Measurements from ENCODE around the gene MYO1D. TPM values are rescaled to one million over a fixed set of nuclear protein-coding genes. Genes with fewer than 3 reads are reported as not detected.

MYO1D gene
- total and polyA plus RNA-seq, 4 donors, result 22.0 to 75.8 (median 61.4) TPM

- Histone ChIP-seq H3K36me3 (ENCODE audit: control insufficient read depth in 4 of 4, insufficient read depth in 4 of 4, low read length in 4 of 4) (peaks cover 30 to 44% (median 33%) of the 10 kb centered on the region in 4 donors), H3K4me1 (ENCODE audit: control insufficient read depth in 5 of 5, insufficient read depth in 5 of 5, low read length in 5 of 5) (peaks cover 0 to 1% (median 0%) of the 10 kb centered on the region in 5 donors), H3K4me3 (no peak overlapping the region), H3K27me3 (ENCODE audit: control insufficient read depth in 3 of 3, insufficient read depth in 3 of 3, low read length in 2 of 3) (no peaks in the 10 kb centered on the region), H3K9me3 (ENCODE audit: control insufficient read depth in 4 of 4, insufficient read depth in 3 of 4, low read length in 3 of 4) (no peaks in the 10 kb centered on the region), H3K9ac (ENCODE audit: insufficient read depth in 1 of 2, low read length in 2 of 2) (no peak overlapping the region), H3K27ac (ENCODE audit: low read depth in 1 of 2, low read length in 1 of 2) (no peak overlapping the region)
- no peak for ATAC-seq (ENCODE audit: insufficient read depth, low FRiP score)
- DNase-seq, result no peak
- 93 to 94% methylated on average over 3 of the region's 3 CpGs for WGBS, 2 donors
- no peak for TF ChIP-seq CTCF (IDR thresholded peaks at IDR 0.05; ENCODE audit: control extremely low read depth, extremely low read depth)
These were observed 413.6 kb downstream of the MYO1D start for GRCh38 chr17:32463304-32463703.

- Histone ChIP-seq H3K9me3 (ENCODE audit: control insufficient read depth in 4 of 4, insufficient read depth in 3 of 4, low read length in 3 of 4) (no peaks in the 10 kb centered on the region), H3K27ac (ENCODE audit: low read depth in 1 of 2, low read length in 1 of 2) (no peak overlapping the region), H3K27me3 (ENCODE audit: control insufficient read depth in 3 of 3, insufficient read depth in 3 of 3, low read length in 2 of 3) (no peaks in the 10 kb centered on the region), H3K4me1 (ENCODE audit: control insufficient read depth in 5 of 5, insufficient read depth in 5 of 5, low read length in 5 of 5) (peaks cover 0 to 1% (median 0%) of the 10 kb centered on the region in 5 donors), H3K4me3 (no peak overlapping the region), H3K9ac (ENCODE audit: insufficient read depth in 1 of 2, low read length in 2 of 2) (no peak overlapping the region), H3K36me3 (ENCODE audit: control insufficient read depth in 4 of 4, insufficient read depth in 4 of 4, low read length in 4 of 4) (peaks cover 24 to 41% (median 29%) of the 10 kb centered on the region in 4 donors)
- WGBS, 2 donors, result 53 to 67% methylated on average over 1 of the region's 1 CpG
- peak; percentile 20 for TF ChIP-seq CTCF (IDR thresholded peaks at IDR 0.05; ENCODE audit: control extremely low read depth, extremely low read depth)
- DNase-seq, result peak; percentile 45 to 54 (median 48)
- ATAC-seq (ENCODE audit: insufficient read depth, low FRiP score), result peak; percentile 53
These were observed 414.9 kb downstream of the MYO1D start for GRCh38 chr17:32461853-32462617.

GRCh38 chr17:32461498-32461852 lies 415.4 kb downstream of the MYO1D start:
- Histone ChIP-seq H3K27me3 (ENCODE audit: control insufficient read depth in 3 of 3, insufficient read depth in 3 of 3, low read length in 2 of 3) (no peaks in the 10 kb centered on the region), H3K27ac (ENCODE audit: low read depth in 1 of 2, low read length in 1 of 2) (no peak overlapping the region), H3K4me1 (ENCODE audit: control insufficient read depth in 5 of 5, insufficient read depth in 5 of 5, low read length in 5 of 5) (peaks cover 0 to 1% (median 0%) of the 10 kb centered on the region in 5 donors), H3K4me3 (no peak overlapping the region), H3K9ac (ENCODE audit: insufficient read depth in 1 of 2, low read length in 2 of 2) (no peak overlapping the region), H3K36me3 (ENCODE audit: control insufficient read depth in 4 of 4, insufficient read depth in 4 of 4, low read length in 4 of 4) (peaks cover 24 to 41% (median 29%) of the 10 kb centered on the region in 4 donors), H3K9me3 (ENCODE audit: control insufficient read depth in 4 of 4, insufficient read depth in 3 of 4, low read length in 3 of 4) (no peaks in the 10 kb centered on the region)
- TF ChIP-seq CTCF (IDR thresholded peaks at IDR 0.05; ENCODE audit: control extremely low read depth, extremely low read depth), result no peak
- WGBS, 2 donors, result 73 to 79% methylated on average over 4 of the region's 4 CpGs
- ATAC-seq (ENCODE audit: insufficient read depth, low FRiP score), result no peak
- DNase-seq, result no peak
